COR-L47 (cell line): ENCODE data around the gene ZNF593OS.

Source experiments
- DNase-seq: peaks from one replicate; lab custom pipeline; 2025; lab: John Stamatoyannopoulos, UW

The ZNF593OS gene

DNA sequence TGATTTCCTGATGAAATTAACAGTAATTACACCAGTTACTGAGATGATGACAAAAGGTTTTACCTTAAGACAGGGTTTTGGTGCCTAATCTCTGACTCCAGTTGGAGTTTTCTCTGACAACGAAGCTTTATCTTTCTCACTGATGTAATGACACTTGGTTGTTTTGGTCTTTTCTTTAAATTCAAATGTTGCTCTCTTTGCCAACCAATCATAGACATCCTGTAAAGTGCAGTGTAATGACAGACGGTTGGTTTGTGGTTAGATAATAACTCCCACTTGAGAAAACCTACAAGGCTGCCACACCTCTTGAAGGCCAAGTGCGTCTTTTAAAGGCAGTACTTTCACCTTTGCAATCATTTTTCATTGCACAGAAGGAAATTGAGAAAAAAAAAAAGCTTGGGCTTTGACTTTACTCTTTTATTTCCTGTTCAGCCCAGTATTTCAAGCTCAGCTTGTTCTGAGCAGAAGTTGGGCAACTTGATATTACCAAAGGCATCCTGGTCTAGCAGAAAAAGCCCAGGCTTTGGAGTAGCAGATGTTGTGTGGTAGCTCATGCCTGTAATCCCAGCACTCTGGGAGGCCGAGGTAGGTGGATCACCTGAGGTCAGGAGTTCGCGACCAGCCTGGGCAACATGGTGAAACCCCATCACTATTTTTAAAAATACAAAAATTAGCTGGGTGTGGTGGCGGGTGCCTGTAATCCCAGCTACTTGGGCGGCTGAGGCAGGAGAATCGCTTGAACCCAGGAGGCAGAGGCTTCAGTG, 45.1 kb downstream of the ZNF593OS start:
- no peak for DNase-seq

DNA sequence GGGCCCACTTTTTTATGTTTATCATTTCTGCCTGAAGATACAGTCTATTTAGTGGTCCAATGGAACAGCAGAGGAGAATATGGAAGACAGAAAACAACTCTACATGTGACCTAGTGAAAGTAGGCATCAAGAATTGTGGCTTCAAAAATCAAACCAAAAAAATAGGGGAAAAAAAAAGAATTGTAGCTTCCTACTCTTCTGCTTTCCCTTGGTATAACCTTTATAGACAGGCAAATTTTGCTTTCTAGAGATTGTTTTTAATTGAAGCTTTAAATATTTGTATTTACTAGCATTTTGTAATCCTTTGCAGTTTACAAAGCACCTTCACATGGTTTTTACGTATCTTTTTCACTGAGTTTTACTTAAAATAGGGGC, 45.7 kb downstream of the ZNF593OS start:
- no peak for DNase-seq

DNA sequence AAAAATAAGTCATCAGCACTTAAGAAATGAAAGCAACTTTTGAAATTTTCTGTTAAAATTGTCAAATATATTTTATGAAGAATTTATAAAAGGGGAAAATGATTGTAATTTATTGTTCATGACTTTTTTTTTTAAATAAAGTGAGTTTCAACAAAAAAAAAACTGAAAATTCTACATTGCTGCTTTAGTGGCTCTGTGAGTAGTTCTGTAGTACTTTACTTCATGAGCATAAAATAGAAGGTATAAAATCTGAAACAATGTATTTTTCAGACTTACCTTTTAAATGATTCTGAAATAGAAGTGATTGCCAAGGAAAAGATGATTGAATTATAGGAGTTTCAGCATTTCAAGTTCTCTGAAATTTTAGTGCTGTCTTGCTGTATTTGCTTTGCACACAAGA, 46.2 kb downstream of the ZNF593OS start:
- DNase-seq, result no peak

DNA sequence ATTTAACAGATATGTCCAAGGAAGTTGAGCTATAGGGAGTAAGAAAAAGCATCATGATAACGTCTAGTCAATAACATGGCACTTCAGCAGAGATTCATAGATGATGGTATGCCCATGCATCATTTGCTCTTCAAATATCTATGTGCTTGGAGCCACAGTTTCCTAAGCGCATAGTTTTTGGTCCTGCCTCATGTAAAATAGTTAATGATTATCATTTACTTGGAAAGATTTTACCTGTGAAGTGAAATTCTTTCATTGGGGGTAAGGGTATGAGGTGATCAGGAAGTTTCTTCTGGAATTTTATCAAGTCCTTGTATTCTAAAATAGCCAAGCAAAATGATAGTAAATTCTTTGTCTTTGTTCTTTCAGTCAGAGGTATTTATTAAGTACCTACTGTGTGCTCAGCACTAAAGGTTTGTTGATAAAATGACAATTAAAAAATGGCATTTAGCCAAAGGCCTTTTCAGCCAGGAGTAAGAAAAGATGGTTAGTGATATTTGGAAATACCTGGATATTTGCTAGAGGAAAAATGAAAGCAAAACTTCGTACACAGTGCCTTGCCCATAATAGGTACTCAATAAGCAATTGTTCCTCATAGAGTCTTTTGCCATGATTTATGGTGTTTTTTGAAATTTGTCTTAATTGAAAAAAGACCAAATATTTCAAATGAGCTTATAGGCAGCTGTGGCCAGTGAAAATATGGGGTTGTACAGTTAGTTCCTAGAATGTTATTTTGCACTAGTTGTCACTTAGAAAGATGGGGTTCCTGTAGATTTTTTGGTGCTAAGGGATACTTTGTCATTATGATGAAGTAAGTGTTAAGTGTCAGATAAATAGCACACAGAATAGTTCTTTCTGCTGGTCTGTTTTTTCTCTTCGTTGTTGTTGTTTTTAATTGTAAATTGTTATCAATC, 47.0 kb downstream of the ZNF593OS start:
- no peak for DNase-seq

DNA sequence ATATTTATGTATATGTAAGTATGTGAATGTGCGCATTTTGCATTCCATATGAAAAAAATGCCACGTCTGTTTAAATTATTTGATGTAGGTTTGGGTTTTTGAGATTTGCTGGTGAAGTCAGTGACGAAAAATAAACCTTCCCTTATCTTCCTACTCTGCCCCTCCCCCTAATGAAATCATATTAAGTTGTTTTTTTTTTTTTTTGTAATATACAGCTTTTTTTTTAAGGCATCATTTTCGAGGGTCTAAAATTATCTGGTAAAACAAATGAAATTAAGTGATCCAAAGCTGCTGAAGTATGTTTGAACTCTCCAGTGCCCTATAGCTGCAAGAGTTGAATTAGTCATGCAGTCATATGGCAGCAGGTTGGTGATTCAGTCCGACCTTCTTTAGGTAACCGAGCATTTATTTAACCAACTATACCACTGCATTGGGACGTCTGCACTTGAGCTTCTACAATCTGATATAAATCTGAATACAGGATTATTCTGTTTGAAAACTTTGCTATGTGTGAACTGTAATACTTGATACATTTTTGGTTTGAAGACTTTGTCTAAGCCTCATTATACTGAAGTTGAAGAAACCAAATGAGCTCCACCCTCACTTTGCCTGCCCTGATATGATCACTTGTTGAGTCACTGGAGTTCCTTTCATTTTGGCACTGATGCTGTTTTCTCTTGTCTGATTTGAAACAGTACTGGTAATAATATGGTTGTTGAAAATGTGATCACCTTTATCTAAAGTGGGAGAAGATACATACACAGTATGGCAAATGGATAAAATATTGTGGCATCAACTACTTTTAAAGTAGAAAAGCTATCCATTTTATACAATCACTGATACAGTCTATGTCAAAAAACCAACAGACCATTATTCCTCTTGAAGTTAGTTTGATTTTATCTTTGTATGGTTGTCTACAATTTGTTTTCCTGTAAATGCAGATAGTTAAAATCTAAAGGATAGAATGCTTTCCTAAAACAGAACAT, 48.4 kb downstream of the ZNF593OS start:
- DNase-seq, result no peak

DNA sequence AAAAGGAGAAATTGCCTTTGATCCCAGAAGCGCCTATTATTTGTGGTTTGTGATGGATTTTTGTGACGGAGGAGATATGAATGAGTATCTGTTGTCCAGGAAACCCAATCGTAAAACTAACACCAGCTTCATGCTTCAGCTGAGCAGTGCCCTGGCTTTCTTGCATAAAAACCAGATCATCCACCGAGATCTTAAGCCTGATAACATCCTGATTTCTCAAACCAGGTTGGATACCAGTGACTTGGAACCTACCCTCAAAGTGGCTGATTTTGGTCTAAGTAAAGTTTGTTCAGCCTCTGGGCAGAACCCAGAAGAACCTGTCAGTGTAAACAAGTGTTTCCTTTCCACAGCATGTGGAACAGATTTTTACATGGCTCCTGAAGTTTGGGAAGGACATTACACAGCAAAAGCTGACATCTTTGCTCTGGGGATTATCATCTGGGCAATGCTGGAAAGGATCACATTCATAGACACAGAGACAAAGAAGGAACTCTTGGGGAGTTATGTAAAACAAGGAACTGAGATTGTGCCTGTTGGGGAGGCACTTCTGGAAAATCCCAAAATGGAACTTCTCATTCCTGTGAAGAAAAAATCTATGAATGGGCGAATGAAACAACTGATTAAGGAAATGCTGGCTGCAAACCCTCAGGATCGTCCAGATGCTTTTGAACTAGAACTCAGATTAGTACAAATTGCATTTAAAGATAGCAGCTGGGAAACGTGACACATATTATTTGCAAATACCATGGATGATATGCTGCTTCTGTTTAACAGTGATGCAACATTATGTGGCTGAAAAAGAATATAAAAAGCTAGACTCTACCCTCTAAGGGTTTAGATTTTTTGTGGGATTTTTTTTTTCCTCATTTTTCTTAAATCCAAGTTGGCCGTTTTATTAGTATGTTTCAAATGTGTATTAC, 49.5 kb downstream of the ZNF593OS start:
- no peak for DNase-seq

DNA sequence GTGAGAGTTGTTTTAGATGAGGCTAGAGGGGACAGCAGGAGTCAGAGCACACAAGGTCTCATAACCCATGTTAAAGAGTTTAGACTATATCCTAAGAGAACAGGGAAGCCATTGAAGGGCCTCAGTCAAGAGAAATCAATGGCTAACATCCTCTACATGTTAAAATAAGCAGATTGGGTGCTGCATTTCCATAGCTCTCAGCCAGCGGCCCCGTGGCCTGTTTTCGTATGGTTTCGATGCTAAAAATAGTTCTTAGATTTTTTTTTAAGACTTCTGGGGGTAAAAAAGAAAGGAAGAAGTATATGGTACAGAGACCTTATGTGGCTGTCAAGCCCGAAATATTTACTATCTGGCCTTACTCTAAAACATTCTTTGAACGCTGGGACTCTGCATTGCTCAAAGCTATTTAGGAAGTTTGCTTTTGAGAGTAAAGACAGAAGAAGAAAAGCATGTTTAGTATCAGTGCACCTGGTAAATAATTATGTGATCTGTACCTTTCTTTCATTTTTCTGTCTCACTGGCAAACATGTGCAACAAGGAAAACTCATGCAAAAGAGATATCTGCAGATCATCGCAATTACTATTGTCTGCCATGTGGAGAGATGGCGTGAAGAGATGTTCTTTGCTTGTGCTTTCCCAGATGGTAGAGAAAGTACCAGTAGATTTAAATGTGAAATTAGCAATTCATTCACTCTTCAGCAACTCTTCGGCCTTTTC, 51.6 kb downstream of the ZNF593OS start:
- DNase-seq, result no peak
